Heart right ventricle (tissue), 16 donors: ENCODE data around the gene SOAT1. TPM values are rescaled to one million over a fixed set of nuclear protein-coding genes. Genes with fewer than 3 reads are reported as not detected.
"Not testable (repeated sequence)": the region's sequence is repeated elsewhere in the genome, so short reads cannot be mapped to it uniquely, and the experiment has no call there.

ENCODE experiments used
- ATAC-seq, 8 donors: fragments of 200-7000 bp; cut with Tn5 transposase; one replicate each; pipeline ENCODE4 v1.9.1; 2020; ENCODE audit warnings: mild to moderate bottlenecking in 8 of 8, moderate library complexity in 8 of 8, moderate number of reproducible peaks in 1 of 8
- DNase-seq, 2 donors: peaks; one replicate each; pipeline ENCODE4 v3.0.0-alpha.2; 2020
- H3K27ac ChIP-seq, 10 donors: fragments of 200-600 bp; sonication (generic) in 2 of 10; one replicate each; pipeline versions ENCODE4 v1.5.0 to v1.8.0; 2020 to 2022; ENCODE audit warnings: mild to moderate bottlenecking in 3 of 10
- H3K27me3 ChIP-seq, 7 donors: fragments of 200-600 bp; one replicate each; pipeline ENCODE4 v1.8.0; 2021 to 2022; ENCODE audit warnings: mild to moderate bottlenecking in 2 of 7
- H3K36me3 ChIP-seq, 9 donors: fragments of 200-600 bp; sonication (generic) in 1 of 9; one replicate each; pipeline versions ENCODE4 v1.5.0 to v1.8.0; 2020 to 2022; ENCODE audit warnings: mild to moderate bottlenecking in 2 of 9
- H3K4me1 ChIP-seq, 9 donors: fragments of 200-600 bp; sonication (generic) in 1 of 9; one replicate each; pipeline versions ENCODE4 v1.5.0 to v1.8.0; 2020 to 2022; ENCODE audit warnings: mild to moderate bottlenecking in 4 of 9
- H3K4me3 ChIP-seq, 10 donors: fragments of 200-600 bp; sonication (generic) in 2 of 10; one replicate each; pipeline versions ENCODE4 v1.5.0 to v1.8.0; 2020 to 2022; ENCODE audit warnings: mild to moderate bottlenecking in 7 of 10, moderate library complexity in 2 of 10
- H3K9me3 ChIP-seq, 11 donors: fragments of 200-600 bp in 10 of 11; sonication (generic) in 2 of 11; one replicate each; pipeline versions ENCODE4 v1.5.0 to v1.8.0; 2013 to 2022; ENCODE audit warnings: mild to moderate bottlenecking in 2 of 11, control low read depth in 1 of 11, moderate library complexity in 1 of 11
- WGBS, 2 donors: extraction: QIAGEN DNeasy Blood & Tissue Kit; methylation state at CpG; one replicate each; pipeline ENCODE4 v1.1.7; 2013; ENCODE audit warnings: inconsistent platforms in 1 of 2; 5-methylcytosine and 5-hydroxymethylcytosine counted together
- intact Hi-C, 10 donors: fragments of 100-400 bp; cut with DNase I; formaldehyde crosslinking; loops; one replicate each; pipeline versions ENCODE4 v1.11.1 to v1.14.2; 2022
- polyA plus RNA-seq, 2 donors: library from polyadenylated mRNA; stranded (reverse); fragments of 200-250 nt; gene quantifications; one replicate each; pipeline ENCODE4 v1.2.3, GENCODE V29; 2013
- total RNA-seq, 10 donors: library from RNA; stranded (reverse); fragmentation: NEBNext Ultra II Directional in 3 of 10; extraction: Animal tissue kit (Norgen Biotek cat#: 25700) in 3 of 10; gene quantifications; one replicate each; pipeline versions ENCODE4 v1.2.1 to v1.2.4, GENCODE V29; 2021 to 2023
- TF ChIP-seq, protein P1 (sequence below), 9 donors: fragments of 200-600 bp; sonication (generic) in 2 of 9; IDR thresholded peaks; one replicate each; pipeline versions ENCODE4 v1.5.0 to v1.8.0; 2021 to 2022; ENCODE audit warnings: antibody characterized with exemption in 9 of 9, mild to moderate bottlenecking in 5 of 9, moderate library complexity in 1 of 9
- donor health status: Arrhythmogenic right ventricular cardiomyopathy.
- donor health status: ischemic (EF 13 %, LVEDD 7.1; RV severe dilation, severe dysfunction).
- donor health status: healthy with polysubstance abuse.
- donor health status: DM: no; HTN: yes; CAD: no.
- donor health status: DM: no; HTN: no; CAD: no.
- donor health status: ischemic (EF 25% LVEDD 6.9; RV normal size, moderate dysfunction).
- donor health status: ischemic (EF 25% LVEDD 5.7; RV mildly dilated, moderate dysfunction).
- donor health status: healthy.
- donor health status: DM: yes; HTN: yes; CAD: no.
- donor health status: Ischemic cardiomyopathy.
- donor health status: ischemic (EF 35%, LVEDD 5.7; RV mildly dilated, moderate dysfunction).
- donor health status: nonischemic (EF 11% LVEDD 7.7; RV severe dilation, severe dysfunction).
- donor health status: DM: yes; HTN: yes; CAD: no.
- donor health status: PGD.
- donor health status: ischemic (EF 29% LVEDD 5.4; RV normal size, mild dysfunction).
- donor health status: nonischemic (EF 23%, LVEDD 6.1; RV moderate dilation, normal function).

The SOAT1 gene
- total and polyA plus RNA-seq, 12 donors = 2.6 to 19.4 (median 7.1) TPM

DNA sequence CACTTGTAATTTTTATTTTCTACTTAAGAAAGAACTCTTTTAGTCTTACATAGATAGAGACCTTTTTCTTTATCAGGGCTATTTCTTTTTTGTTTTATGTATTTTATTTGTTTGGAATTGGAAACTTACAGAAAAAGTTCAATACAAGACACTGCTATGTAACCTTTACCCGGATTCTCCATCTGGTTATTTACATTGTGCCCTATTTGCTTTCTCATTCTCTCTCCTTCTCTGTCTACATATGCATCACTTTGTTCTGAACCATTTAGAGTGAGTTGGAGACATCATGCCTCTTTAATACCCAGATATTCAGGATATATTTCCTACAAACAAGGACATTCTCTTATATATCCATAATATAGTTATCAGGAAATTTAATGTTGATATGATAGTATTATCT lies 90.4 kb downstream of the SOAT1 start:
- Histone ChIP-seq H3K4me3 (no peak overlapping the region), H3K9me3 (no peaks in the 10 kb centered on the region), H3K27me3 (no peaks in the 10 kb centered on the region), H3K36me3 (no peaks in the 10 kb centered on the region), H3K4me1 (no peaks in the 10 kb centered on the region), H3K27ac (no peak overlapping the region)
- TF ChIP-seq, protein P1, sequence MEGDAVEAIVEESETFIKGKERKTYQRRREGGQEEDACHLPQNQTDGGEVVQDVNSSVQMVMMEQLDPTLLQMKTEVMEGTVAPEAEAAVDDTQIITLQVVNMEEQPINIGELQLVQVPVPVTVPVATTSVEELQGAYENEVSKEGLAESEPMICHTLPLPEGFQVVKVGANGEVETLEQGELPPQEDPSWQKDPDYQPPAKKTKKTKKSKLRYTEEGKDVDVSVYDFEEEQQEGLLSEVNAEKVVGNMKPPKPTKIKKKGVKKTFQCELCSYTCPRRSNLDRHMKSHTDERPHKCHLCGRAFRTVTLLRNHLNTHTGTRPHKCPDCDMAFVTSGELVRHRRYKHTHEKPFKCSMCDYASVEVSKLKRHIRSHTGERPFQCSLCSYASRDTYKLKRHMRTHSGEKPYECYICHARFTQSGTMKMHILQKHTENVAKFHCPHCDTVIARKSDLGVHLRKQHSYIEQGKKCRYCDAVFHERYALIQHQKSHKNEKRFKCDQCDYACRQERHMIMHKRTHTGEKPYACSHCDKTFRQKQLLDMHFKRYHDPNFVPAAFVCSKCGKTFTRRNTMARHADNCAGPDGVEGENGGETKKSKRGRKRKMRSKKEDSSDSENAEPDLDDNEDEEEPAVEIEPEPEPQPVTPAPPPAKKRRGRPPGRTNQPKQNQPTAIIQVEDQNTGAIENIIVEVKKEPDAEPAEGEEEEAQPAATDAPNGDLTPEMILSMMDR (IDR thresholded peaks at IDR 0.05) = no peak
- DNase-seq (no peak), ATAC-seq (no peak)
- 81 to 91% methylated on average over 1 of the region's 1 CpG for WGBS, 2 donors
- intact Hi-C loops = no loop called here

DNA sequence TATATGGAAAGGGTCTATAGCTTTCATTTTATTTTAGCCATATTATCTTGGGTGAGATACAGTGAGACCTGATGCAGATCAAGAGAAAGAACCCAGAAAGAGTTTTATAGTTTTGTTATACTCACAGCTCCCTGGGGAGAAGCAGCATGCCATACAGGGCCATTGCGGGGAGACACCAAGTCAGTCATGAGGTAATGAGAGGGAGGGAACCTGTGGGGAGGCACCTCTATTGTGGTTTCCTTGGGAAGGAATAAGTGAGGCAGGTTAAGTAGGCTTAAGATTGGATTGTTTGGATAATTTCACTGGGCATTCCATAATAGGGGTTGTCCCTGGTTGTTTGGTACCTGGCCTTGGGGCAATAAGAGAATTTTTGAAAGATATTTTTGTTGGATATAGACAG lies 91.9 kb downstream of the SOAT1 start:
- DNase-seq (no peak), ATAC-seq (no peak)
- no peaks in the 10 kb centered on the region for H3K36me3 ChIP-seq
- TF ChIP-seq, protein P1 (IDR thresholded peaks at IDR 0.05) = no peak
- H3K9me3 ChIP-seq = no peaks in the 10 kb centered on the region
- H3K4me1 ChIP-seq = no peaks in the 10 kb centered on the region
- WGBS, 2 donors = 88 to 94% methylated on average over 1 of the region's 1 CpG
- no peaks in the 10 kb centered on the region for H3K27me3 ChIP-seq
- no peak overlapping the region for H3K27ac ChIP-seq
- intact Hi-C loops = no loop called here
- H3K4me3 ChIP-seq = no peak overlapping the region

DNA sequence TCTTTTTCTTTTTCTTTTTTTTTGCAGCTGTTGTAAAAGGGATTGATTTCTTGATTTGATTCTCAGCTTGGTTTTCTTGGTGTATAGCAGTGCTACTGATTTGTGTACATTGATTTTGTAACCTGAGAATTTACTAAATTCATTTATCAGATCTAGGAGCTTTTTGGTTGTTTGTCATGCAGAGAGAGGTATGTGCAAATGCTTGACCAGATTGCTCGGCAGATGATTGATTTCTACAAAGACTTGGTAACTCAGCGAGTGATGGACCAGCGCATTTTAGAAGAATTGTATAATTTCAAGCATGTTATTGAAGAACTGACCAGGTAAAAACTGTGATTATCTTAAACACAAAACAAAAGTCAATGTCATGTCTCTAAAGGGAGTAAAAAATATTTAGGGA lies 100.1 kb downstream of the SOAT1 start:
- H3K27me3 ChIP-seq = no peaks in the 10 kb centered on the region
- intact Hi-C loops = no loop called here
- no peak overlapping the region for H3K27ac ChIP-seq
- H3K4me3 ChIP-seq = no peak overlapping the region
- WGBS, 2 donors = 95% methylated on average over 3 of the region's 3 CpGs
- DNase-seq (no peak), ATAC-seq (no peak)
- H3K36me3 ChIP-seq = no peaks in the 10 kb centered on the region
- H3K9me3 ChIP-seq = peaks cover 0 to 25% (median 6%) of the 10 kb centered on the region in 11 donors
- no peaks in the 10 kb centered on the region for H3K4me1 ChIP-seq
- TF ChIP-seq, protein P1 (IDR thresholded peaks at IDR 0.05) = no peak

DNA sequence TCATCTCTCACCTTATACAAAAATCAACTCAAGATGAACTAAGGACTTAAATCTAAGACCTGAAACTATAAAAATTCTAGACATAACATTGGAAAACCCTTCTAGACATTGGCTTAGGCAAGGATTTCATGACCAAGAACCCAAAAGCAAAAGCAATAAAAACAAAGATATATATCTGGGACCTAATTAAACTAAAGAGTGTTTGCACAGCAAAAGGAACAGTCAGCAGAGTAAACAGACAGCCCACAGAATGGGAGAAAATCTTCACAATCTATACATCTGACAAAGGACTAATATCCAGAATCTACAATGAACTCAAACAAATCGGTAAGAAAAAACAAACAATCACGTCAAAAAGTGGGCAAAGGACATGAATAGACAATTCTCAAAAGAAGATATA lies 105.8 kb downstream of the SOAT1 start:
- H3K4me3 ChIP-seq, H3K27me3 ChIP-seq, DNase-seq, ATAC-seq, H3K27ac ChIP-seq, H3K4me1 ChIP-seq, H3K36me3 ChIP-seq, intact Hi-C loops: not testable (repeated sequence)
- peaks cover 0 to 11% (median 0%) of the 10 kb centered on the region in 11 donors for H3K9me3 ChIP-seq
- 92 to 93% methylated on average over 2 of the region's 2 CpGs for WGBS, 2 donors

Other genes starting within 250 kb of the SOAT1 start
- gene TOR3A, start 211.7 kb upstream of the SOAT1 start, total RNA-seq = 10 to 100 TPM in 6 of 10 donors, 1 to 10 TPM in 4; 6.8 to 18.0 (median 10.9) TPM
- 10 to 100 TPM in 1 of 2 donors, 1 to 10 TPM in 1; 5.9 to 16.8 TPM for gene TOR3A, start 211.7 kb upstream of the SOAT1 start, polyA plus RNA-seq
- gene ABL2, start 64.1 kb upstream of the SOAT1 start, total RNA-seq = 10 to 100 TPM in 9 of 10 donors, 1 to 10 TPM in 1; 7.9 to 14.4 (median 11.3) TPM
- 1 to 10 TPM; 2.5 TPM for gene ABL2, start 64.1 kb upstream of the SOAT1 start, polyA plus RNA-seq
- under 1 TPM in 3 of 10 donors, not detected in 7; 0.12 to 0.17 (median 0.17) TPM for gene AXDND1, start 72.2 kb downstream of the SOAT1 start, total RNA-seq
- under 1 TPM in 1 of 2 donors, not detected in 1; 0.03 TPM for gene AXDND1, start 72.2 kb downstream of the SOAT1 start, polyA plus RNA-seq